HPDE6-E6E7 (cell line): Measurements from ENCODE around the gene NEBL.

Source experiments
- DNase-seq: peaks from one replicate; pipeline ENCODE4 v3.0.0; 2011; ENCODE audit warnings: missing footprints; ENCODE audit errors: extremely low spot score

NEBL gene

DNA sequence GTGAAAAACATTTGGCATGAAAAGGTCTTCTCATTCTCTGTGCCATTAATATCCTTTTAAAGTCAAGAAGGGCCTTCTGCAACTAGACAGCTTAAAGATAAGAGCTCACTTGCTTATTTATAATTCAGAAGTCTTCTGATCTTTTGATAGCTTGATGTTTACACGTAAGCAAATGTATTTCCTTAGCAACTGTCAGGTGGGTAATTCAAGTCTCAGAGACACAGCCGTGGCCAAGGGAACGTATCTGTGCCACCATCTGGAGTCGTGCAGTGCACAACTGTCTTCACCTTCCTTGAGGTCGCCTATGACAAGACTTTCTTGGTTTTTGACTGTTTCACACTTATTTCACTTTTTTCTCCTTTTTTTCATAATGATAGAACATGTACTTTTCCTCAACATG is 4.0 kb upstream of the NEBL start:
- no peak for DNase-seq

DNA sequence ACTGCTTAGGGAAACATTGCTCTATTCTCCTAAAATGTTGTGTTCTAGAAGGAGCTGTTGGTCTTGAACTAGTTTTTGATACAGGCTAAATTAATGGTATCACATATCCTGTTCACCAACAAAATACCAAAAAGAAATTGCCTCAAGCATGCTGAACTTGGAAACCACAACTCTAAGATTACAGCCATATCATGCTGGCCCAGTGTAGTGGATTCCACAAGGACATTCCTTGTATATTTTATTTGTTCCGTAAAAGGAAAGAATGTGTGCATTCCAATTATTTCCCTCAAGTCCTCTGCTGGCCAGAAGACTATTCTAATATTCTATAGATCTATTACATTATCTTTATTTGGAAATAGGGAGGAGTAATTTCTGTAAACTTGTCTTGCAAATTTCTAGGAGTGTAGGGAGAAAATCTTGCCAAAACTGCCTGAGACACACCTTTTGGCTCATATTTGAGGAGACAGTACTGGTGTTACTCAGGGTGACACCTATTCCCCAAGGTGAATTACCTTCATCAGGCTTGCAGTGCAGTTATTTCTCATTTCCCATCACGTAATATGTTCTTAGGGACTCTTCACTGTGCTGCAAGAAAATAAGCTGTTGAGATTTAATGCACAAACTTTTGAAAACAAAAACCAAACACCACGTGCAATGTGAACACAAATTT is 1.9 kb upstream of the NEBL start:
- no peak for DNase-seq

DNA sequence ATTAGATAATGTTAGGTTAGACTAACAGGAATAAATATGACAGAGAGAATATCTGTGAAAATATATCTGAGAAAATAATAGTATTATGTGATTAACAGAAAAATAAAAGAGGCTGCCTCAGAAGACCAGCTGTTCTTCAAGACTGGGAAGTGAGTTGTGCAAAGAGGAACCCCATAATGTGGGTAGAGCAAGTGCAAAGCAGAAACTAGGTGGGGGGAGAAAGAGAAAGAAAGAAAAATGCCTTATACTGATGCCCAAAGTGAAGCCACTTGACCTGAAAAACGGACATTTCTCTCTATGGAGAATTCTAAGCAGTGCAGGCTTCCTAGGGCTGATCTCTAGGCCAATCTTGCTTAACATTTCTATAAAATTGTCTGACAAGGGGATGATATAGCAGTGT is 3.8 kb downstream of the NEBL start:
- no peak for DNase-seq

DNA sequence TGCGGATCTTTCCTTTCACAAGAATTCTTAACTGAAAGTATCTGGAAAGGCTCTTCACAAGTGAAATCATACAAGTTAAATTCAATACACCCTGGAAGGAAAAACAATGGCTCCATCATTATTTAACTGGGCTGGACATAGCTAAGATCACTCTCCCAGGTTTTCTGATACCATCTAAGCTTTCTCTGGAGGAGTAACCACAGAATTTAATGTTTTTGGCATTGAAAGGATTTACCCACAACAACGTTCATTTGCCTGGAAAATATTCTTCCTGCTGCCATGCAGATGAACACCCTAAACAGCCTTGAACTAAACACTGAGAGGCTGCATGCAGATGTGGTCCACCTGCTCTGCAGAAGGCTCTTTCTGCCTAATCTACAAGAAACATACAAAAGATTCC is 4.3 kb downstream of the NEBL start:
- DNase-seq: no peak

DNA sequence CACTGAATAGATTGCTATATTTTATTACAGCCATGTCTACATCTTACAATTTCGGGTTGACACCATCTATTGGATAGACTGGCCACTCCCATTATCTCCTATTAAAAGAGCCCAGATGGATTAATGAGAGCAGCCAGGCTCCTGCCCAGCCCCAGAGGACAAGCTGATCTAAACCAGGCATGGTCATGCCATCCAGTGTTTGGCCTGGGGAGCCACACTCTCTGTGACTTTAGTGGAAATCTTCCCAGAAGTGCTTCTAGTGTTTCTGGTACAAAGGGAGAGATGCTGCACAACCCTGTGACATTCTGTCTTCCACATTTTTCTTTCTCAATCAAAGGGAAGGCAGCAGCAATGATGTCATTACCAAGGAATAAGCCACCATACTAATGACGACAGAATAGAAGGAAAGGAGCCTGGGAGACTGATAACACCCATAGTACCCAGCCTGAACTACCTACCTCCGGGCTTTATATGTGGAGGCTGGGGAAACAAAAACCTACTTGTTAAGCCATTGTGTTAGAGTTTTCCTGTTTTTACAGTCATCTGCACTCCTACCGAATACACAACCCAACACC is 5.0 kb downstream of the NEBL start:
- no peak for DNase-seq

DNA sequence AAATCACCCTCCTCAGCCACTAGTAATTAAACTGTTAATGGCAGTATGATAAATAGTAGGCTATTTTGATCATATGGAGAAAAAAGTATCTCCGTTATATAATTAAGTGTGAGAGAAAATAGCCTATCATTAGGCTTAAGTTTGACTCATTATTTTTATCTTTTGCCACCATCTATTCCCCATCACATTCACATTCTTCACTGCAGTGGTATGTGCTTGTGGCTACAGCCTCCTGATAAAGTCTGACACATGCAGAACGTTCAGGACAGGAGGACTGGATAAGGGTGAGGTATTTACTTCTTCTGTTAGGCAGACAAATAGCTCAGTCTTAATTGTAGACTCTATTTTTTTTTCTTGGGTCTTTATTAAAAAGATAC is 5.8 kb downstream of the NEBL start:
- DNase-seq: no peak

DNA sequence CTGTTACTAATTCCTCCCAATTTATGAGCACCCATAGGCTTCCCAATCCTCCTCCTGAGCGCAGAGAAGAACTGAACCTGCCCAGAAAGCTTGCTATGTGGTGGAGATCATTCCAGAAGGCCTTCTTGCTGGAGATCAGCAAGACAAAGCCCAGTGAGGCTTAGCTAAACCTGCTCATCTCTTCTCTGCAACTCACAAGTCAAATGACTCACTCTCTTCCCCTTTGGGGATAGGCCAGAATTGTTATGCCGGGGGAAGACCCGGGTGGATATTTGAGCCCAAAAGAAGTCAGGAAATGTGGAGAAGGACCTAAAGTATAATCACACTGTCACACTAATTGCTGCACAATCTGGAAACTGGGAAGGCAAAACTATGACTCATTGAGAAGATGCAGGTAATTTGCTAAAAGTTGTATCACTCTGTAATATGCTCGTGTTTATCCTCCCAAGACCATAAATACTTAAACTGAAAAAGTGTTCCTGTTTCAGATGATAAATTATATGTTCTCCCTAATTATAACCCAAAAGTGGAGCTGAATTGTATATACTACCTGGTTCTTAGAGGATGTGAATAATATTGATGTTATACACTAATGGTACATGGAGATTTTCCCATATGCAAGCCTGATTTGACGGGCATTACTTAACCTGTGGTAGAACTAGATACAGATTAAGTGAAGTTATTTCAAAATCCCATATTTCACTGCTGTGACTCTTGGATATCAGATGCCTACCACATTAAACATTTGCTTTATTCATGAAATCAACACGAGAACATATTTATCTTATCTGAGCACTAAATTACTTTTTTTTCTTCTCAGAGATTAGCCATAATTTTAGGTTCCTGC is 6.4 kb downstream of the NEBL start:
- no peak for DNase-seq

DNA sequence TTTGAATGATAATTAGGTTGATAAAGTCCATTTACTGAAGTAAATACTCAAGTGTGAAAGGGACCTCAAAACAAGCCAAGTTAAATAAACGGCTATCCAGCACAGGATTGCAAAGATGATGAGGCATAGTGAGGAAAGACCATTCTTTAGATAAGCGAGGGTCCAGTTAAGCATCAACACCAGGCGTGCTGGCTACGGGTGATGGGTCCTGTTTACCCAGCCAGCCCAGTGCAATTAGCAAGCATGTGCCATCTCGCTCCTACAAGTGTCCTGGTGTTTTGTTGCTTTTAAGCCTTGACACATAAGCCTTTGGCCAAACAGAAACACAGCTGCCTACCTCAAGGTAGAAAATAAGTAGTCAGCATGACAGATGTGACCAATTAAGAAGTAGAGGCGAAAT is 7.1 kb downstream of the NEBL start:
- DNase-seq: no peak

DNA sequence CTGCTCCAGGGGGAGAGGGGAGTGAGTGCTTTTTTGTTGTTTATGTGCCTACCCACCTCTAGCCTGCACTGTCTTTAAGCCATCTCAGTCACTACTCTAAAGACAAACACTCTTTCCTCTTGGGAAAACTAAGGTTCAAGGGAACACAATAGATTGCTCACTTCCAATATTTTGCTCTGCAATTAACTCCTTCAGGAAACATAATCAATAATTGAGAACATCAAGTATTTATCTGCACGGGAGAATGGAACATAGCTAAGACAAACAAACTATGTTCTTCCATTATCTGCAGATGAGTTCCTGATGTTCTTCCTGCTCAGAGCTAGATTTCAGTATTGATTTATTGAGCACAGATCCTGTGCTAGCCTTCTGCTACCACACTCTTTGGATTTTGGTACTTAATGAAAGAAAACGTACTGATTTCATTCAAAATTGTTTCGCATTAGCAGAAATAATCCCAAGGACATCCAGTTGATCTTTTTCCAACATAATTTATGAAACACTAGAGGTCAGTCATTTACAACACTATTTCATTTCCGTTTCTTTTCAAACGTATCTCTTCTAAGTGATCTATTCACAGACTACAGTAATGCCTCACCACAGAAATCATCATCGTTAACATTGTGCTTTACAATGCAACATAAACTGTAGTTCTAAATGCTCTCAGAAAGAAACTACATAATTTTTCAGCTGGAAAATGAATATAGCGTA is 8.3 kb downstream of the NEBL start:
- DNase-seq: no peak

DNA sequence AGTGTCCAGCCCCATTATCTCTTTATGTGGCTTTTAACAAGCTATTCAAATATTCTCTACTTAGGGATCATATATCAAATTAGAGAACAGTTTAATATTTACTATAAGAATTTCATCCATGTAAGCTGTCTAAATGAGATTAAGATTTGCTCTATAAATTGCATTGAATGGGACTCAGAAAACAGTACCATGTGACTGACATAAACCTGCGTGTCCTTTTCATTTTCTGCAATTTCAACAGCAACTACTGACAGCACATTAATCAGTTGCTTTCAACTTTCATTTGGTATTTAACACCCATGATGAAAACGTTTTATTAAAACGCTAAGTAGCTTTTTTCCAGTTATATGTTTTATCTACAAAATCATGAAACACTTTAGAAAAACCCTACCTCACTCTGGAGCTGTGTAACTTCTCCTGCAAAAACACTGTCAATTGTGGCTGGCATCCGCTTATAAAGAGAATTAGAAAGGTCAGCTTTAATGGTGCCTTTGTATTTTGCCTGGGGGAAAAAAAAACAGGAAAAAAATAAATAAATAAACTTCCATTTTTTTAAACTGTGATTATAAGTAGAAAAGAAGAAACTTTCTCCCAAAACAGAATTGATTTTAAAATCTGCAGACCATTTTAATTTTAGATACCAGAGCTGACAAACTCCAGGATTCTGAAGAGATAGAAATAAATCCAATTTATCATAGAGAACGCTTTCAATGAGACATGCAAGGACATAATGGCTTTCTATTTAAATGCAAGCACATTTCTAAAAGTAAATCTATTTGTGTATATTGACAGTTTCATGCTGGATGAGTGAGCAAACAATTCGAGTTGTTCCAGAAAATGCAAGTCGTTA is 9.2 kb downstream of the NEBL start:
- no peak for DNase-seq

DNA sequence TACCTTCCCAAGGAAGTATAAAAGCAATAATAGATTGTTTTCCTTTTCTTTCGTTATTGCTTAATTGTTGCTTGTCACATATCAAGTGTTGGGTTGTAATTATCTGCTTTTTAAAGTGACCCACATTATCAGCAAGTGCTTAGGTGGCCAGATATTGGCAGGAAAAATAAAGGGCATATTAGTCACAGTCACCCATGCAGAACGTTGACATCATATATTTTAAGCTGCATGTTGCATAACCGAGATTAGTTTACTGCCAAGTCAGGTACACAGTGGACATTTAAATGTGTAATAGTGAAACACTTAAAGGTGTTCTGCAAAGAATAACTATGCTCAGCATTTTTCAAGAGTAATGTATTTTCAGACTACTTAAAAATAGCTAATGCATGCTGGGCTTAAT is 11.4 kb downstream of the NEBL start:
- peak; percentile 15 for DNase-seq

DNA sequence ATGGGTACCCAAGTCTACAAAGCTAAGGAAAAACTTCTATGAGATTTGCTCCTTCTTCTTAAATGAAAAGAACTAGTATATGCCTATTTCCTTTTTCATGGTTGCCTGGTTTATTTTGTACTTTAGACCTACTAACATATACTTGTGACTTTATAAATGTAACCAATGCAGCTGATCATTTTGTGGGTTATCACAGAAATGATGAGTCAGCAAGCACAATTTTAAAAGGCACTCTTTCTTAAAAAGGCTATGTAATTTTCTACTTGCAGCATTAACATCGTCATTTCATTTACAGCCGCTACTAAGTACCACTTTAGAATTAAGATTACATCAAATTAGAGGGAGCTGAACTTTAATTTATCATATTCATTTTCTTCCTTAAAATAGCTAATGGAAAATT is 13.6 kb downstream of the NEBL start:
- no peak for DNase-seq

DNA sequence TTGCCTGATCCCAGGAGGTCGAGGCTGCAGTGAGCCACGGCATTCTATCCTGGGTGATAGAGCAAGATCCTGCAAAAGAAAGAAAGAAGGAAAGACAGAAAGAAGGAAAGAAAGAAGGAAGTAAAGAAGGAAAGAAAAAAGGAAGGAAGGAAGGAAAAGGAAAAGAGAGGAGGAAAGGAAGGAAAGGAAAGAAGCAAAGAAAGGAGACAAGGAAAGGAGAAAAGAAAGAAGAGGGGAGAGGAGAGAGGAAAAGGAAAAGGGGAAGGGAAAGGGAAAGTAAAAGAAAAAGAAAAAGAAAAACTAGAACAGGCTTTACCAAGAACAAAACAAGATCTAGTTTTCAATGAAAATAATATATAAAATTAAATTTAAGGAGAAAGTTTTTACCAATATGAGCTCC is 15.0 kb downstream of the NEBL start:
- no peak for DNase-seq

DNA sequence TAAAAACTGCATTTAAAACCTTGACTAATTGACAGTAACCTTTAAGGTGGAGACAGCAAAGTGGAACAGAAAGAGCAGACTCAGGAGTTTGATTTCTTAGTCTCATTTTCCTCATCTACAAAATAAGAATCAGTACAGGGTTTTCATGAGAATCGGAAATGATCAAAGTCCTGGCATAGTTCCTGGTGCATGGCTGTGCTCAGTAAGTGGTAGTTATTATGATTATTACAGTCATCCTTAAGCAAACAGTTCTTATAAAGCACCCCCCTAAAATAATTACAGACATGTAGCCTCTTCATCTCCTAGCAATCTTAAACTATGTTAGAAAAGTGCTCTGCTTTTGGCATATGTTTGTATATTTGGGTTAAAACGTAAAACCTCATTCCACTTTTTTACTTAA is 18.0 kb downstream of the NEBL start:
- DNase-seq: no peak

DNA sequence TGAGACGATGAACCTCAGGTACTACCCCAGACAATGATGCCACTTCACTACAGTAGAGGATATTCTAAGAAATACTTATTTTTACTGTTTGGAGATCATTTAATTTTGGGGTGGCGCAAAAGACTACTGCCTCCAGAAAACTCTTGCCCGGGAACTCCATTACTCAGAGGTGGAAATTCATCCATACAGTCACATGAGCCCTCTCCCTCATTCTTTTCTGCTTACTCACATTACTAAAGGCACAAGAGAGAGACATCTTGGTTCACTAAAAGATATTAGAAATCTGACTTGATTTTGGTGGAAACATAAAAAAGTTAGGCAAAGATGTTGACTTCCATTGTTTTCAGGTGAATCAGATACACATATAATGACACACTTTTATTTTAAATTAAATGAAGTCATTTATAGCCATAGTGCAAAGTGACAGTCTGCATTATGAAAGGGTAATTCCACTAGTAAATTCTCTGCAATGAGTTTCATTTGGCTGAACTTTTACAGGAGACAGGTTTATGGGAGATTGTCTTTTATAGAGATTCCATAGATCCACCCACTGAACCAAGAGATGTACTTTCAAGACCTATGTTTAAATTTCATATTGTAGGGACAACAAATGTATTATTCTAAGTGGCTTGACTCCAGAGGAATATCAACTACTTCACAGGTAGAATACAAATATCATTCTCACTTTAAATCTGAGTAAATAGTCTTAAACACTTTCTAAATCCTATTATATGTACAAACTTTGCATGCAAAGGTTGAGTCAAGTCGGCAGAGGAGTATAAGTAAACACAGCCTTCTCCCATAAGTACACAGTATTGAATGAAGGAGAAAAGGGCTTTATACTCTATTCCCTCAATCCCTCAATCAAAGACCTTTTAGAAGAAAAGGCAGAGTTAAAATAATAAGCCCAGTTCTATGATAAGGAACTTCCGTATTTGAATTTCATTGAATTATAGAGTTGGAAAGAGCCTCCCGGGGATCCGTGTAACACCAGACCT is 18.8 kb downstream of the NEBL start:
- DNase-seq: no peak

DNA sequence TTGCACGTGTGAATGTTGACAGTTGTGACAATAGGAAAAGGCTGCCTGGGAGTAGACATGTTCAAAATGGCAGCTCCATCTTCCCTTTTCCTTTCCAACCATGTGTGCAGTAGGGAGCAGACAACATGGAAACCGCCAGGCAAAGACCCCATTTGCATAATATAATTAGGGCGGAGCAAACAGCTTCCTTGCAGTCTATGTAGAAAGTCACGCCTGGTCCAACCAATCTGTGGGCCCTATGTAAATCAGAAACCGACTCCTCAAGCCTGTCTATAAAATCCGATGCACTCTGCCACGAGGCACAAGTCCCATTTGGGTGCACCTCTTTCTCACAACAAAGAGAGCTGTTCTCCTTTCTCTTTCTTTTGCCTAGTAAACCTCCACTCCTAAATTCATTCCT is 19.6 kb downstream of the NEBL start:
- no peak for DNase-seq

DNA sequence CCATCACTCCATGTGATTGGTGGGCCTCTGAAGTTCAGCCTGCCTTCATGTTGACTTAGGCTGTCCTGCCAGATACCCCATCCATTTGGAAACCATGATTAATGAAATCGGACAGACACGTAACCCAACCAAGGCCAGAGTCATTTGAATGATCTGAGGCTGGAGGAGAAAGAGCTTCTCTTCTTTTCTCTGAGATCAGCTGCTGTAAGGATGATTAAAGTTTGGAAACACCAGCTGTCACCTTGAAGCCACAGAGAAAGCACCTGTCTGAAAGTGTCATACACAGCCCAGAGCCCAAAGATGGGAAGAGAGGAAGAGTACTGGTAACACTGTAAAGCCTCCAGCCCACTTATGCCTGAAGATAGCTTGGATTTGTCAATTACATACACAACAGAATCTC is 22.9 kb downstream of the NEBL start:
- DNase-seq: no peak

DNA sequence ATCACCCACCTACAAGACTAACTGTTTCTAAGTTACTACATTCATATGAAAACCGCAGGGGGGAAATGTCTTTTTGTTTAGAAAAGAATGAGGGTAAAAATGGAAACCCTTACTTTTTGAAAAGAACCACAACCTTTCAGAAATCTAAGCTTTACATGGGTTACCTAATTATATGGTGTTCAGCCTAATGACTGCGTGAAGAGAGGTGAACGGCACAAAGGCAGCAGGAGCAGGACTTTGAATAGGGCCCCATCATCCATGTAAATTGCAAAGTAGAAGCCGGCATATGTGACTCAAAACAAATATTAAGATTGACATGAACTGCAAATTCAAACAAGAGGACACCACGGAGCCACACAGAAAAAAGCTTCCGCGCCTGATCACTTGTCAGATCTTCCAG is 25.1 kb downstream of the NEBL start:
- no peak for DNase-seq

DNA sequence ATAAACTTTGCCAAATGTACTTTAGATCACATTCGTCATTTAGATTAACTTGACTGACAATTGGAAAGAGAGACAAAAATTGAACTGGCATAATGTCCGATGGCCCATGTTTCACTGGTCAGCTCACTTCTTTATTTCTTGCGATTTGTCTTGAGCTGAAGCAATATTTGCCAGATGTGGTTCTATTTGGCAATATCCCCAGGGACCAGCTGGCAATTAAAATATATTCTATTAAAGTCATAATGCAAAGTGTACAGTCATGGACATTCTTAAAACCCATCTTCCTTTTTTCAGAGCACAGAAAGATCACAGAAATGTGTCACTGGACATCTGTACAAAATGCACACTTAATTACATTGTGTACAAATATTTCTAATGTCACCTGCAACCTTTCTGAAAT is 26.3 kb downstream of the NEBL start:
- no peak for DNase-seq

DNA sequence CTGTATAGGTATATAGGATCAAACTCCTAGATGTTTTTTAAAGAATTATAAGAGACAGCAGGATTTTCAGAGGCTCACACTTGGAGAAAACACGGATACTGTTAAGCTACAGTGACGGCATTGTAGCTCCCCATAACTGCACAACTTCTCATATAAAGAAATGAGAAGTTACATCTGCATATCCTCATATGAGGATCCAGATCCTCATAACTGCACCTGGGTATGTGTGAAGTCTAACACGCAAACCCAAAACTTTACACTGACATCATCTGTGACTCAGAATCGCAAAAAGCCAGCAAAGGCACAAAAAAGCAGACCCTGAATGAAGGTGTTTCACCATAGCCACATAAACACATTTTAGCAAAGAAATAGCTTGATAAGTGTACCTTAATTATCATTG is 34.1 kb downstream of the NEBL start:
- no peak for DNase-seq
